Measurements from ENCODE around the gene NAP1L1.
A peak's percentile ranks its signal among the peaks of the same experiment; 100 is the strongest.

NAP1L1 gene

GRCh38 chr12:76030341-76031080 lies 54.0 kb downstream of the NAP1L1 start:
- H3K4me3 ChIP-seq (ENCODE audit: control insufficient read depth, low read depth, low read length) = peak overlapping the region; percentile 97
- no peak for TF ChIP-seq CTCF (IDR thresholded peaks at IDR 0.05; ENCODE audit: control insufficient read depth, insufficient read depth, low read depth, low read length, missing control alignments)
- DNase-seq (ENCODE audit: low read depth) = no peak

GRCh38 chr12:76029982-76030340 lies 54.5 kb downstream of the NAP1L1 start:
- no peak for DNase-seq (ENCODE audit: low read depth)

GRCh38 chr12:76028571-76029277 lies 55.8 kb downstream of the NAP1L1 start:
- peak overlapping the region; percentile 97 for H3K4me3 ChIP-seq (ENCODE audit: control insufficient read depth, low read depth, low read length)
- no peak for TF ChIP-seq CTCF (IDR thresholded peaks at IDR 0.05; ENCODE audit: control insufficient read depth, insufficient read depth, low read depth, low read length, missing control alignments)
- no peak for DNase-seq (ENCODE audit: low read depth)

More at GRCh38 chr12:76029982-76030340, 54.5 kb downstream of the NAP1L1 start:
- H3K4me3 ChIP-seq (ENCODE audit: control insufficient read depth, low read depth, low read length) = peak overlapping the region; percentile 97
- no peak for TF ChIP-seq CTCF (IDR thresholded peaks at IDR 0.05; ENCODE audit: control insufficient read depth, insufficient read depth, low read depth, low read length, missing control alignments)

GRCh38 chr12:76026643-76027063 lies 57.8 kb downstream of the NAP1L1 start:
- DNase-seq (ENCODE audit: low read depth) = no peak
- no peak for TF ChIP-seq CTCF (IDR thresholded peaks at IDR 0.05; ENCODE audit: control insufficient read depth, insufficient read depth, low read depth, low read length, missing control alignments)
- H3K4me3 ChIP-seq (ENCODE audit: control insufficient read depth, low read depth, low read length) = no peak overlapping the region

GRCh38 chr12:76025601-76026575 lies 58.6 kb downstream of the NAP1L1 start:
- no peak for TF ChIP-seq CTCF (IDR thresholded peaks at IDR 0.05; ENCODE audit: control insufficient read depth, insufficient read depth, low read depth, low read length, missing control alignments)
- no peak for DNase-seq (ENCODE audit: low read depth)
- no peak overlapping the region for H3K4me3 ChIP-seq (ENCODE audit: control insufficient read depth, low read depth, low read length)

- no peak overlapping the region for H3K4me3 ChIP-seq (ENCODE audit: control insufficient read depth, low read depth, low read length)
- TF ChIP-seq CTCF (IDR thresholded peaks at IDR 0.05; ENCODE audit: control insufficient read depth, insufficient read depth, low read depth, low read length, missing control alignments) = no peak
- DNase-seq (ENCODE audit: low read depth) = no peak
Observed at GRCh38 chr12:76024942-76025600, 59.4 kb downstream of the NAP1L1 start.
